Stimulated activated CD8-positive, alpha-beta memory T cell treated with anti-CD3 and anti-CD28 coated beads, Interleukin-15, amount 100 ng/mL, for 24 hours (primary cell): ENCODE measurements around the gene C20orf202.
"Not testable (repeated sequence)": the region's sequence is repeated elsewhere in the genome, so short reads cannot be mapped to it uniquely, and the experiment has no call there.

Experiments
- DNase-seq: peaks from one replicate; pipeline ENCODE4 v3.0.0-alpha.2; 2020; ENCODE audit warnings: low read depth

Gene C20orf202

GRCh38 chr20:1209447-1210387 lies 6.5 kb downstream of the C20orf202 start:
- no peak for DNase-seq

GRCh38 chr20:1210501-1210900 lies 7.2 kb downstream of the C20orf202 start:
- no peak for DNase-seq

- DNase-seq = no peak
These were observed 8.8 kb downstream of the C20orf202 start for GRCh38 chr20:1212023-1212422.

- DNase-seq = no peak
These were observed 9.5 kb downstream of the C20orf202 start for GRCh38 chr20:1212607-1213396.

- DNase-seq = no peak
These were observed 11.6 kb downstream of the C20orf202 start for GRCh38 chr20:1214838-1215261.

GRCh38 chr20:1215386-1216170 lies 12.3 kb downstream of the C20orf202 start:
- DNase-seq = no peak

GRCh38 chr20:1216527-1217427 lies 13.5 kb downstream of the C20orf202 start:
- not testable (repeated sequence) for DNase-seq

GRCh38 chr20:1222750-1223149 lies 19.5 kb downstream of the C20orf202 start:
- DNase-seq = not testable (repeated sequence)

GRCh38 chr20:1224205-1224890 lies 21.1 kb downstream of the C20orf202 start:
- no peak for DNase-seq

GRCh38 chr20:1225263-1225782 lies 22.1 kb downstream of the C20orf202 start:
- no peak for DNase-seq

- DNase-seq = peak; percentile 76
These were observed 22.8 kb downstream of the C20orf202 start, which contains the start of gene RAD21L1 for GRCh38 chr20:1225783-1226654. Gene RAD21L1 (plus strand): TSS chr20:1226044. CDS start chr20:1228454, 2,410 bp downstream.

GRCh38 chr20:1229541-1229940 lies 26.3 kb downstream of the C20orf202 start:
- no peak for DNase-seq

- DNase-seq = no peak
These were observed 29.2 kb downstream of the C20orf202 start for GRCh38 chr20:1232286-1233111.

- no peak for DNase-seq
These were observed 37.3 kb downstream of the C20orf202 start for GRCh38 chr20:1240549-1240948.

GRCh38 chr20:1241456-1241855 lies 38.2 kb downstream of the C20orf202 start:
- DNase-seq = no peak

- no peak for DNase-seq
These were observed 38.8 kb downstream of the C20orf202 start for GRCh38 chr20:1242099-1242498.

- no peak for DNase-seq
These were observed 39.3 kb downstream of the C20orf202 start for GRCh38 chr20:1242530-1242929.

GRCh38 chr20:1245578-1245977 lies 42.3 kb downstream of the C20orf202 start:
- DNase-seq = no peak
